Astrocyte (in vitro differentiated cells and primary cell): ENCODE measurements around the gene DCAF7. TPM values are rescaled to one million over a fixed set of nuclear protein-coding genes. Genes with fewer than 3 reads are reported as not detected.

ENCODE experiments used
- DNase-seq: peaks from one replicate; pipeline ENCODE4 v3.0.0-alpha.2; 2010; ENCODE audit warnings: low read depth
- FAIRE-seq: peaks from 2 replicates; lab custom pipeline; 2011; peaks lifted over from hg19 to GRCh38; lab: Jason Lieb, UNC
- H2AFZ ChIP-seq: 2 replicates; pipeline ENCODE4 v1.6.0; 2012; ENCODE audit warnings: low read depth, low read length, inconsistent platforms
- H3K27ac ChIP-seq: 2 replicates; pipeline ENCODE4 v1.5.1; 2011; ENCODE audit warnings: low read depth, low read length, inconsistent platforms
- H3K27me3 ChIP-seq: 2 replicates; pipeline ENCODE4 v1.6.0; 2011; ENCODE audit warnings: low read length, inconsistent platforms; ENCODE audit not compliant: insufficient read depth
- H3K36me3 ChIP-seq: 2 replicates; pipeline ENCODE4 v1.5.1; 2011; ENCODE audit warnings: low read length, inconsistent platforms; ENCODE audit not compliant: insufficient read depth
- H3K4me1 ChIP-seq: 2 replicates; pipeline ENCODE4 v1.5.1; 2011; ENCODE audit warnings: low read length, inconsistent platforms; ENCODE audit not compliant: insufficient read depth
- H3K4me2 ChIP-seq: 2 replicates; pipeline ENCODE4 v1.6.0; 2012; ENCODE audit warnings: low read length, inconsistent platforms
- H3K4me3 ChIP-seq: 2 replicates; pipeline ENCODE4 v1.5.1; 2011; ENCODE audit warnings: low read depth, mild to moderate bottlenecking, low read length, inconsistent platforms; ENCODE audit not compliant: insufficient read depth
- H3K79me2 ChIP-seq: 2 replicates; pipeline ENCODE4 v1.6.0; 2012; ENCODE audit warnings: mild to moderate bottlenecking, low read length, inconsistent platforms; ENCODE audit not compliant: insufficient read depth
- H3K9ac ChIP-seq: 2 replicates; pipeline ENCODE4 v1.6.0; 2012; ENCODE audit warnings: mild to moderate bottlenecking, low read length, inconsistent platforms
- H3K9me3 ChIP-seq: 2 replicates; pipeline ENCODE4 v1.5.1; 2012; ENCODE audit warnings: low read depth, mild to moderate bottlenecking, low read length, inconsistent platforms; ENCODE audit not compliant: insufficient read depth
- H4K20me1 ChIP-seq: 2 replicates; pipeline ENCODE4 v1.6.0; 2012; ENCODE audit warnings: low read length, inconsistent platforms; ENCODE audit not compliant: insufficient read depth
- H3K27ac Mint-ChIP-seq: one replicate; pipeline ENCODE4 v1.8.0; 2021; ENCODE audit warnings: mild to moderate bottlenecking, mixed read lengths; ENCODE audit not compliant: unreplicated experiment
- H3K27me3 Mint-ChIP-seq: one replicate; pipeline ENCODE4 v1.8.0; 2021; ENCODE audit warnings: low read depth, mixed read lengths; ENCODE audit not compliant: unreplicated experiment
- H3K36me3 Mint-ChIP-seq: one replicate; pipeline ENCODE4 v1.8.0; 2021; ENCODE audit warnings: low read depth, mixed read lengths; ENCODE audit not compliant: unreplicated experiment
- H3K4me1 Mint-ChIP-seq: one replicate; pipeline ENCODE4 v1.8.0; 2021; ENCODE audit warnings: low read depth, mixed read lengths; ENCODE audit not compliant: unreplicated experiment
- H3K4me3 Mint-ChIP-seq: one replicate; pipeline ENCODE4 v1.8.0; 2021; ENCODE audit warnings: mild to moderate bottlenecking, moderate library complexity, mixed read lengths; ENCODE audit not compliant: unreplicated experiment
- H3K9me3 Mint-ChIP-seq: one replicate; pipeline ENCODE4 v1.8.0; 2021; ENCODE audit warnings: mild to moderate bottlenecking, mixed read lengths; ENCODE audit not compliant: unreplicated experiment
- CTCF ChIP-seq: IDR thresholded peaks from 2 replicates; pipeline ENCODE4 v1.5.1; 2011; ENCODE audit warnings: low read depth, mild to moderate bottlenecking, inconsistent platforms, low read length, moderate library complexity; ENCODE audit not compliant: insufficient read depth
- EZH2 ChIP-seq: IDR thresholded peaks from 2 replicates; pipeline ENCODE4 v1.6.1; 2012; ENCODE audit warnings: mild to moderate bottlenecking, low read length, inconsistent platforms; ENCODE audit not compliant: insufficient read depth
- total RNA-seq: library from RNA; stranded (reverse); gene quantifications from 2 replicates; pipeline ENCODE4 v1.2.1, GENCODE V29; 2021

The DCAF7 gene
- total RNA-seq, 1 donor from 2014 or later: 84.2 TPM

GRCh38 chr17:63613663-63614062 lies 63.4 kb downstream of the DCAF7 start:
- H3K36me3 Mint-ChIP-seq: peaks cover 2% of the 10 kb centered on the region
- H3K4me1 Mint-ChIP-seq: no peaks in the 10 kb centered on the region
- Histone ChIP-seq H3K9me3 (no peaks in the 10 kb centered on the region), H4K20me1 (no peaks in the 10 kb centered on the region), H3K4me1 (no peaks in the 10 kb centered on the region), H3K36me3 (peaks cover 5% of the 10 kb centered on the region), H2AFZ (no peak overlapping the region), H3K79me2 (no peaks in the 10 kb centered on the region), H3K9ac (no peak overlapping the region), H3K4me2 (no peak overlapping the region), H3K27me3 (no peaks in the 10 kb centered on the region), H3K27ac (no peak overlapping the region), H3K4me3 (no peak overlapping the region)
- DNase-seq: no peak
- peaks cover 2% of the 10 kb centered on the region for H3K27me3 Mint-ChIP-seq
- no peaks in the 10 kb centered on the region for H3K9me3 Mint-ChIP-seq
- FAIRE-seq: no peak
- no peak overlapping the region for H3K4me3 Mint-ChIP-seq
- no peak for TF ChIP-seq CTCF
- no peak for TF ChIP-seq EZH2
- no peak overlapping the region for H3K27ac Mint-ChIP-seq

GRCh38 chr17:63621229-63621683 lies 71.0 kb downstream of the DCAF7 start:
- peaks cover 31% of the 10 kb centered on the region for H4K20me1 ChIP-seq
- H3K4me2 ChIP-seq: peak overlapping the region; percentile 86
- peaks cover 32% of the 10 kb centered on the region for H3K79me2 ChIP-seq
- no peaks in the 10 kb centered on the region for H3K36me3 ChIP-seq
- H2AFZ ChIP-seq: peak overlapping the region; percentile 93
- Mint-ChIP-seq H3K4me1 (peaks cover 10% of the 10 kb centered on the region), H3K27me3 (peaks cover 2% of the 10 kb centered on the region), H3K27ac (peak overlapping the region; percentile 1), H3K9me3 (no peaks in the 10 kb centered on the region), H3K4me3 (peak overlapping the region; percentile 88), H3K36me3 (no peaks in the 10 kb centered on the region)
- peak overlapping the region; percentile 81 for H3K9ac ChIP-seq
- TF ChIP-seq CTCF: no peak
- no peak for TF ChIP-seq EZH2
- DNase-seq (no peak), FAIRE-seq (no peak)
- H3K9me3 ChIP-seq: no peaks in the 10 kb centered on the region
- peaks cover 5% of the 10 kb centered on the region for H3K4me1 ChIP-seq
- no peaks in the 10 kb centered on the region for H3K27me3 ChIP-seq
- peak overlapping the region; percentile 68 for H3K27ac ChIP-seq
- peak overlapping the region; percentile 70 for H3K4me3 ChIP-seq

GRCh38 chr17:63621684-63622573 lies 71.7 kb downstream of the DCAF7 start, which contains the start of gene MAP3K3:
Gene MAP3K3, plus strand, starts transcription at chr17:63622417. Its CDS starts 343 bp downstream, at chr17:63622760.
- H3K36me3 ChIP-seq: no peaks in the 10 kb centered on the region
- H3K36me3 Mint-ChIP-seq: no peaks in the 10 kb centered on the region
- peak within 1 kb of the TSS; percentile 55 for H3K27ac Mint-ChIP-seq
- no peaks in the 10 kb centered on the region for H3K27me3 ChIP-seq
- H3K79me2 ChIP-seq: peaks cover 39% of the 10 kb centered on the region
- peak within 1 kb of the TSS; percentile 68 for H3K27ac ChIP-seq
- peak within 1 kb of the TSS; percentile 90 for H3K4me2 ChIP-seq
- peak within 1 kb of the TSS; percentile 93 for H2AFZ ChIP-seq
- peak within 1 kb of the TSS; percentile 94 for H3K4me3 Mint-ChIP-seq
- no peaks in the 10 kb centered on the region for H3K9me3 Mint-ChIP-seq
- DNase-seq: peak; percentile 100
- peak within 1 kb of the TSS; percentile 81 for H3K4me3 ChIP-seq
- H3K9ac ChIP-seq: peak within 1 kb of the TSS; percentile 85
- peaks cover 5% of the 10 kb centered on the region for H3K4me1 ChIP-seq
- peaks cover 2% of the 10 kb centered on the region for H3K27me3 Mint-ChIP-seq
- TF ChIP-seq CTCF: no peak
- TF ChIP-seq EZH2: no peak
- peak; percentile 62 for FAIRE-seq
- peaks cover 16% of the 10 kb centered on the region for H3K4me1 Mint-ChIP-seq
- no peaks in the 10 kb centered on the region for H3K9me3 ChIP-seq
- peaks cover 37% of the 10 kb centered on the region for H4K20me1 ChIP-seq
